IPS-11a (cell line): Measurements from ENCODE around the gene TRPM6.
"Not testable (repeated sequence)": the region's sequence is repeated elsewhere in the genome, so short reads cannot be mapped to it uniquely, and the experiment has no call there.

Experiments used
- H3K4me3 ChIP-seq: one replicate; pipeline ENCODE4 v1.5.1; 2013; ENCODE audit warnings: low read depth, low read length, control low read depth

TRPM6 gene

DNA sequence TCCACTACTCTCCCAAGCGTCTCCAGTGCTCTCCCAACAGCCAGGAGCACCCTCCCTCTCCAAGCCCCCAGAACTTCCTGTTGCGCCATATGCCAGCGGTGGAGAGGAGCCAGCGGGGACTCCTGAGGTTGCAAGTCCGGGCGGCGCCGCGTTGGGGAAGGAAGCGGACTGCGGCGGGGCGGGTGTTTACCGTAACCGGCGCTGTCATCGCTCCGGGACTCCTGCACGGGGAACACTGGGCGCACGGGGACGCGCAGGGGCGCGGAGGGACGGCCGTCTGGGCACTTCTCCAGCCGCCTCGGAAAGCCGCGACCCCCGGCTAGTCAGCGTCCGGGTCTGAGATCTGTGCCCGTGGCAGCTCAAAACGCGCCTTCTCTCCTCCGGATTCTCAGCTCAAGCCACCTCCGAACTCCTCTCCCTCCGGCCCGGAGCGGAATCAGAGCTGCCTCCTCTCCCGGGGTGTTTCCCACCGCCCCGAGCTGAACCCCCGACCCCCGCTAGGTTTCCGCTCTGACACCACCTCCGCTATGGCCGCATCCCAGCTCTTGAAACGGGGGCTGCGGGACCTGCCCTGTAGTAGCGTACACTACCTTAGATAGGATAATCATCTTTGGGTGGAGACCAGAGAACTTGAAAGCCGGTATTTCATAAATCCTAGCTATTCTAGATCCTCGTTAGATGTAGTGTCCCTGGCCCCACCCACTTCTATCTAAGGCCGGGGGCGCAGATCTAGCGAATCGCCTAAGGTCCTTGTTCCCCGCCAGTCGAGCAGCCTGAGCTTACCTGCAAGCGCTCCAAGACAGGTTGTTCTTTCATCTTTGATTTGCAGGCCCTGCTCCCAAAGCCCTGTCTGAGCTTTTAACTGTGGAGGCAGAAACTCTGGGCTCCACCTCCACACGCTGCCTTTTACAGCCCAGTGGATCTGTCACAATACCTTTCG lies at the start of gene TRPM6:
Gene TRPM6 (minus strand): TSS at position 881 of the 940 bp plus-strand sequence. CDS start 65 bp downstream, at position 816.
- H3K4me3 ChIP-seq = peak within 1 kb of the TSS; percentile 69

GRCh38 chr9:74935008-74935407 lies 47.3 kb upstream of the TRPM6 start:
- H3K4me3 ChIP-seq = no peak overlapping the region

DNA sequence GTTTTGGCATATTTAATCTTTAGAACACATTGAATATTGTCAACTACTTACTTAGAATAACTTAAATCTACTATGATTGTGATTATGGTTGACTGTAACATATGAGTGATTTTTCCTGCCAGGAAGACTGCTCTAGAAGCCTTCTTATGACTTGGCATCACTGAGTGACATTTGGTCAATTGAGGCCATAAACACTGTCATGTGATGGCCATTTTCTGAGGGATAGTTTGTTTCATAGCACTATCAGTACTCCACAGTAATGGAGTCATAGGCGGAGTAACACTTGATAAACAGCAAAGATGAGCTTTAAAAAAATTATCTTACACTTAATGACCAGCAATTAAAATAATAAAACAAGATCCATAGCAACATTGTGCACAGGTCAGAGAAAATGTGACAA lies 34.0 kb upstream of the TRPM6 start:
- no peak overlapping the region for H3K4me3 ChIP-seq

DNA sequence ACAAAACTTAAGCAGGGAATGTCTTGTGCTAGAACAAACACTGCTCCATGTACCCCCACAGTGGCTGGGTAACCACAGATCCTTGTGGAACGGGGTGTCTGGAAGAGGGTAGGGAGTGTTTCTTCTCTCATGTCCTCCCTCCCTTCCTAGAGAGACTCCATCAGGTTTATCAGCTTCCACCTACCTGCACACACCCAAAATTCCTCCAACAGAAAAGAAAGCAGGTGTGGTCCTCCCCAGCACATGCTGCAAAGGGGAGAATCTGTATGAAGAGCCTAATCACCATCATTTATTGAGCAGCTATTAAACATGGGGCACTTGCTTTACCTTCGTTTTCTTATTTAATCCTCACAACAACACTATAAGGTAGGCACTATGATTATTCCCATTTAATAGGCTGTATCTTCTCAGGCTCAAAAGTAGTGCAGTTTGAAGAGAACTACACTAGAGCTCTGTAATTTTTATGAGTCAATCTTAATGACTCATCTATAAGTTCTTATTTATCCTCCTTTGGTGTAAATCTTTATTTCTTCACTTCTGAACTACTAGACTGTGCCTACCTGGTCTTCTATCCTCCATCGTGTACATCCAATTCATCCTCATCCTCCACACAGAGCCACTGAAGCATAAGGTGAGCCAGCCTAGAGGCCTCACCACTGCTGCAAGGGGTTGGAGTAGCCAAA lies 33.4 kb upstream of the TRPM6 start:
- no peak overlapping the region for H3K4me3 ChIP-seq

GRCh38 chr9:74910036-74910435 lies 22.3 kb upstream of the TRPM6 start:
- no peak overlapping the region for H3K4me3 ChIP-seq

DNA sequence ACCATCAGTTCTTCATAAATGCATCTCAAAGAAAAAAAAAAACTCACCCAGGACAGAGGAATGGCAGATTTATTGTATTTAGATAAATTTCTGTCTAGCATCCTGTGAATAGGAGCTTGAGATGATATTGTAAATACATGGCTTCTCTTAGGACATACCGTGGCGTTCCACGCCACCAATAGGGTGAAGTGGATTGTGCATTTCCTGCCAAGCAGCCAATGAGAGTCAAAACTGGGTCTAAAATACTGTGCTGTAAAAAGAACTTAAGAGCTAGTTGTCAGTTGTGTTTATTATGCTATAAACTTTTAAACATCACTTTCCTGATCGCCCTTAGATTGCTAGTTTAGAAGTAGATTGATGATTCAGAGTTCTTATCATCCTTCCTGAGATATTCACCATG lies 20.9 kb upstream of the TRPM6 start:
- H3K4me3 ChIP-seq = no peak overlapping the region

DNA sequence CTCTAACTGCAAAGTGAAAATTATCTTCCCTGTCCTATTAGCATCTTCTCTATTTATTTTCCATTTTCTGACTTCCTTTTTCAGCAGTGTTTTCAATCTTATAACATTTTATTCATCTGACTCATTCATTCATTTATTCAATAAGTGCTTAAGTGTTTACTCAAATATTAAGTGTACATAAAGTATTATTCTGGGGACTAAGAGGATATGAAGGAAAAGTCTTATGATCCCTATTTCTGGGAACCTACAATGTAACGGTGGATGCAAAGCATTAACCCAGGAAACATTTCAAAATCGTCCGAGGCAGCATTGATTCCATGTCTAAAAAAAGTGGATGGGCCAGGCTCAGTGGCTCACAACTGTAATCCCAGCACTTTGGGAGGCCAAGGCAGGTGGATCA lies 19.4 kb upstream of the TRPM6 start:
- no peak overlapping the region for H3K4me3 ChIP-seq

DNA sequence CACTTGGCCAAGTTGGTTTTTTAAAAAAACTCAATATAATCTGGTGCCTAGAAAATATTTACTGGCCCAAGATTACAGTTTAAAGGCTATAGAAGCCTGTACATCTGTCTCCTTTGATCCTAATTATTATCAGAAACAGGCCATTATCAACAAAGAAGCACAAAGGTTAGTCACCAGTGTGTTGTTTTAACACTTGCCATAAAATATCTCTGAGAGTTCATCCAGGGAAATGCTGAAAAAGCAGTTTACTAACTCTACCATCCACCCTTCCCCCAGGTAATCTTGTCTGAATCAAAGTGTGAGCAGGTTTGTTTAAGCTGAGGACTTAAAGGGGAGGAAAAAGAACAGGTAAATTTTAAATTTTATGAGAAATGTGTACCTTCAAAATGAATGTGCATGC lies 13.3 kb upstream of the TRPM6 start:
- no peak overlapping the region for H3K4me3 ChIP-seq

DNA sequence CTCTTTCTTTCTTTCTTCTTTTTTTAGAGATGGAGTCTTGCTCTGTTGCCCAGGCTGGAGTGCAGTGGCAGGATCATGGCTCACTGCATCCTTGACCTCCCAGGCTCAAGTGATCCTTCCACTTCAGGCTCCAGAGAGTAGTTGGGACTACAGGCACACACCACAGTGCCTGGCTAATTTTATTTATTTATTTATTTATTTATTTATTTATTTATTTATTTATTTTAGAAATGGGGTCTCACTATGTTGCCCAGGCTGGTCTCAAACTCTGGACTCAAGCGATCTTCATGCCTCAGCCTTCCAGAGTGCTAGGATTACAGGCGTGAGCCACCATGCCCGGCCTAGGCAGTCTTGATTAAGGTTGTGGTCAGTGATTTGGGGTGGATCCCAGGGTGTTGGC lies 728 bp upstream of the TRPM6 start:
- not testable (repeated sequence) for H3K4me3 ChIP-seq

GRCh38 chr9:74887981-74888370 lies 255 bp upstream of the TRPM6 start:
- peak overlapping the region; percentile 69 for H3K4me3 ChIP-seq

DNA sequence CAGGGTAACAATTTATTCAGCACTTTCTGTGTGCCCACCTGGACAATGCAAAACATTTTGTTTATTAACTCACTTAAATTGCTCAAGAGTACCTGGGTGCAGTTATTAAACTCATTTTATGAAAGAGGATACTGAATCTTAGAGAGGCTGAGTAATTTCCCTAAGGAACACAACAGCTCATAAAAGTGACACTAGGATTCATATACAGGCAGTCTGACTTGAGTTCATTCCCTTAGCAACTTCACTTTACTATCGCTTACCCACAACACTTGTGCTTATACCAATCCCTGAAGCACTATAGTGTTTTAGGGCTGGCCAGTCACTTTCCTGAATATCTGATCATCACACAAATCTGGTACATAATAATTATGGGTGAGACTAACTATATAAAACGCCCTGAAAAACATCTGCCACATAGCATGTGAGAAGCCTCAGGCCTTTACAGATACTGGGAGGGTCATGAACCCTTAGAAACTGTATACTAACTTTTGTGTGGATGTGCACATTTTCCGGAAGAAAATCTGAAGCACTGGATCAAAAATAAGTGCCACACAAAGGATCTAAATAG lies 11.3 kb downstream of the TRPM6 start:
- no peak overlapping the region for H3K4me3 ChIP-seq

DNA sequence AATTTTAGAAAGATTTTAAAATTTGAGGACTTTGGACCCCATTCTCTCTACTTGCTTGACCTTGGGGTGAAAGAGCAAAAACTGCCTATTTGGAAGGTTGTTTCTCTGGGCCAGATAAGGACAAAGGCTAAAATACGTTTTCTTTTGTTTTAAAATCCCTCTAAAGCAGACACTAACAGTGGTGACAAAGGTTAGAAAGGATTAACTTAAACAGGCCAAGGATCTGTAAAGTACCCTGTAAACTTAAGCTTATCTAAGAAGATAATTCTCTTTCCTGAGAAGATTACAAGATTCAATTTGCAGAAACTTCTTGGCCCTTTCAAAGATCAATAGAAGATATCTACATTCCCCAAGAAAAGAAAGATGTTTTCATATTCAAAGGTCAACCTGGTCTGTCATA lies 12.1 kb downstream of the TRPM6 start:
- H3K4me3 ChIP-seq = no peak overlapping the region

GRCh38 chr9:74874220-74874619 lies 13.5 kb downstream of the TRPM6 start:
- H3K4me3 ChIP-seq = no peak overlapping the region

DNA sequence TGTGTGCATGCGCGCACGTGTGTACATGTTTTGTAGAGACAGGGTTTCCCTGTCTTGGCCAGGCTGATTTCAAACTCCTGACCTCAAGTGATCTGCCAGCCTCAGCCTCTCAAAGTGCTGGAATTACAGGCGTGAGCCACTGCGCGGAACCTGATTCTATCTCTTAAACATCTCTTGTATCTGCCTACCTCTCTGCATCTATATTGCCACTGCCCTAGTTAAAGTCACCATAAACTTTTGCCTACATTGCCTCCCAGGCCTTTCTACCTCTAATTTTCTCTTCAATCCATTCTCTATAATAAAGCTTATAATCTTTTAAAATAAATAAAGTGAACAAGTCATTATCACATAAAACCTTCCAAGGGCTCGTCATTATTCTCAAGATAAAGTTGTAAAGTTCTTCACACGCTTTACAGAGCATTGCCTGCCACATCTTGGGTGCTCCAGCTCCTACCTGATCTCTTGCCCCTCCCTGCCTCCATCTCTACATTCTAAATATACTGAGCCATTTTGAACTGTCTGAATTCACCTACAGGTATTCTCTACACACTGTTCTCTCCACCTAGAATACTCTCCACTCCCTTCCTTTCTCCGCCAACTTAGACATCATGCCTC lies 15.0 kb downstream of the TRPM6 start:
- H3K4me3 ChIP-seq = no peak overlapping the region

- H3K4me3 ChIP-seq = no peak overlapping the region
Measured at GRCh38 chr9:74867483-74867882, 20.2 kb downstream of the TRPM6 start.

GRCh38 chr9:74865177-74865576 lies 22.5 kb downstream of the TRPM6 start:
- H3K4me3 ChIP-seq = no peak overlapping the region

- H3K4me3 ChIP-seq = no peak overlapping the region
Measured at GRCh38 chr9:74861773-74862474, 25.8 kb downstream of the TRPM6 start.

DNA sequence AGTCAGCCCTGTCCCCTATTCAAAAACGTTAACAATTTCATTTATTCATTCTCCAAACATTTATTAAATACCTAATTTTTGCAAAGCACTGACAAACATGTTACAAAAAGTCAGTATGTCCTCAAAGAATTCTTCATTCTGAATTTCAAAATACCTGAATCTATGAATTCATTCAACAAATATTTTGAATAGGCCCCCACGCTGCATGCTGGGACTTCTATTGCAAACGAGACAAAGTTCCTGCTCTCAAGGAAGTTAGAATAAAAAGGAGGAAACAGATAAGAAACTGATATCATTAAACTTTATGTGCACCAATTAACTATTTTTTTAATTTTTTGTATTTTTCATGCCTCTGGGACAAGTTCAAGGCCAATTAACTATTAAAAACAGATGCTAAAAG lies 26.6 kb downstream of the TRPM6 start:
- H3K4me3 ChIP-seq = no peak overlapping the region

- not testable (repeated sequence) for H3K4me3 ChIP-seq
Measured at GRCh38 chr9:74860247-74860646, 27.5 kb downstream of the TRPM6 start.

- no peak overlapping the region for H3K4me3 ChIP-seq
Measured at GRCh38 chr9:74859786-74860185, 27.9 kb downstream of the TRPM6 start.
